Ishikawa (cell line): ENCODE results near the gene CMTR1.

Experiments used
- EGR1 ChIP-seq: IDR thresholded peaks from 2 replicates; pipeline ENCODE4 v1.6.1; 2012
- EP300 ChIP-seq: IDR thresholded peaks from 2 replicates; pipeline ENCODE4 v1.6.1; 2012; ENCODE audit warnings: borderline replicate concordance
- NFIC ChIP-seq: IDR thresholded peaks from 2 replicates; pipeline ENCODE4 v1.6.1; 2012
- RAD21 ChIP-seq: IDR thresholded peaks from 2 replicates; pipeline ENCODE4 v1.6.1; 2012; ENCODE audit warnings: low read depth
- REST ChIP-seq: IDR thresholded peaks from 2 replicates; pipeline ENCODE4 v1.6.1; 2012; ENCODE audit warnings: low read depth, mild to moderate bottlenecking

Gene CMTR1

DNA sequence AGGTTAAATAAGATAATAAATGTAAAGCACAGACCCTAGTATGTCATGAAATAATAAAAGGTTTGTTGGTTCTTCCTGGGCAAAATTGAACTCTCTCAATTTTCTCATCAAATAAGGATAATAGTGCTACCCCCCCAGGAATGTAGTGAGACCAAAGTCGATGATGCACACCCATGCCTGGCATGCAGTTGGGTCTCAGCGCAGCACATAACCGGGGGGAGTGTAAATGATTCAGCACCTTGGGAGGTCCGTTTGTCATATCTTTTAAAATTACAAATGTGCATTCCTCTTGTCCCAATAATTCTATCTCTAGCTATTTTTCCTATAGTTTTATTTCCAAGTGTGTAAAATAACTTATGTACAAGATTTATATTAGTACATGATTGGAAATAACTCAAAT is 98.0 kb downstream of the CMTR1 start:
- TF ChIP-seq EGR1 (no peak), EP300 (no peak), RAD21 (no peak), REST (no peak), NFIC (no peak)
